Activated CD8-positive, alpha-beta memory T cell treated with anti-CD3 and anti-CD28 coated beads, Interleukin-2, amount 50 U/mL, for 1 hour (primary cell): ENCODE results near the gene GCHFR.

Experiments
- DNase-seq: peaks from one replicate; pipeline ENCODE4 v3.0.0-alpha.2; 2020; ENCODE audit errors: extremely low read depth

The GCHFR gene

GRCh38 chr15:40808861-40809450, 45.1 kb downstream of the GCHFR start:
- DNase-seq: no peak

- no peak for DNase-seq
Observed at GRCh38 chr15:40812721-40813425, 49.0 kb downstream of the GCHFR start.

- no peak for DNase-seq
Observed at GRCh38 chr15:40815042-40815698, 51.3 kb downstream of the GCHFR start.
